Activated naive CD8-positive, alpha-beta T cell treated with anti-CD3 and anti-CD28 coated beads, Interleukin-2, amount 50 U/mL, for 16 hours (primary cell): ENCODE data around the gene PIGBOS1.
A peak's percentile ranks its signal among the peaks of the same experiment; 100 is the strongest.
"Not testable (repeated sequence)": the region's sequence is repeated elsewhere in the genome, so short reads cannot be mapped to it uniquely, and the experiment has no call there.

ENCODE experiments used
- DNase-seq: peaks from one replicate; pipeline ENCODE4 v3.0.0-alpha.2; 2020; ENCODE audit warnings: low read depth, low spot score

Gene PIGBOS1

GRCh38 chr15:55318588-55319494 lies at the start of gene PIGBOS1, which contains the start of gene PIGB:
PIGBOS1 (minus strand) TSS chr15:55319123; CDS start chr15:55317792, 1,331 bp downstream.
PIGB (plus strand) TSS chr15:55319222; CDS start chr15:55319251, 29 bp downstream.
- peak; percentile 34 for DNase-seq

- DNase-seq, result no peak
These were observed 48.1 kb upstream of the PIGBOS1 start for GRCh38 chr15:55366981-55367380.

GRCh38 chr15:55362641-55363040 lies 43.7 kb upstream of the PIGBOS1 start:
- DNase-seq, result no peak

GRCh38 chr15:55361048-55361447 lies 42.1 kb upstream of the PIGBOS1 start:
- no peak for DNase-seq

- DNase-seq, result no peak
These were observed 41.3 kb upstream of the PIGBOS1 start for GRCh38 chr15:55360256-55360655.

- DNase-seq, result no peak
These were observed 39.5 kb upstream of the PIGBOS1 start for GRCh38 chr15:55358471-55358870.

GRCh38 chr15:55357774-55358173 lies 38.9 kb upstream of the PIGBOS1 start:
- DNase-seq, result no peak

GRCh38 chr15:55356985-55357585 lies 38.2 kb upstream of the PIGBOS1 start:
- no peak for DNase-seq

- no peak for DNase-seq
These were observed 34.1 kb upstream of the PIGBOS1 start for GRCh38 chr15:55353025-55353424.

GRCh38 chr15:55349282-55349681 lies 30.4 kb upstream of the PIGBOS1 start:
- no peak for DNase-seq

- no peak for DNase-seq
These were observed 29.4 kb upstream of the PIGBOS1 start for GRCh38 chr15:55348281-55348778.

GRCh38 chr15:55344206-55344605 lies 25.3 kb upstream of the PIGBOS1 start:
- no peak for DNase-seq

- no peak for DNase-seq
These were observed 24.2 kb upstream of the PIGBOS1 start for GRCh38 chr15:55343168-55343567.

GRCh38 chr15:55337160-55337559 lies 18.2 kb upstream of the PIGBOS1 start:
- no peak for DNase-seq

- no peak for DNase-seq
These were observed 16.1 kb upstream of the PIGBOS1 start for GRCh38 chr15:55334997-55335396.

- DNase-seq, result no peak
These were observed 15.4 kb upstream of the PIGBOS1 start for GRCh38 chr15:55334371-55334770.

GRCh38 chr15:55327387-55327786 lies 8.5 kb upstream of the PIGBOS1 start:
- no peak for DNase-seq

- DNase-seq, result no peak
These were observed 3.5 kb upstream of the PIGBOS1 start for GRCh38 chr15:55322467-55322866.

GRCh38 chr15:55320963-55321362 lies 2.0 kb upstream of the PIGBOS1 start:
- DNase-seq, result no peak

GRCh38 chr15:55320238-55320550 lies 1.3 kb upstream of the PIGBOS1 start:
- no peak for DNase-seq

- DNase-seq, result no peak
These were observed 764 bp upstream of the PIGBOS1 start for GRCh38 chr15:55319537-55320237.

- not testable (repeated sequence) for DNase-seq
These were observed 16.1 kb downstream of the PIGBOS1 start for GRCh38 chr15:55302801-55303200.
